GM23248 (cell line): Measurements from ENCODE around the gene PRDM7. TPM values are rescaled to one million over a fixed set of nuclear protein-coding genes. Genes with fewer than 3 reads are reported as not detected.

Source experiments
- DNase-seq: peaks from one replicate; pipeline ENCODE4 v3.0.0-alpha.2; 2015
- H2AFZ ChIP-seq: fragments of 200-600 bp; sonication (generic); 2 replicates; pipeline ENCODE4 v1.6.1; 2016; ENCODE audit warnings: antibody characterized with exemption
- H3F3A ChIP-seq: fragments of 200-600 bp; sonication (generic); 2 replicates; pipeline ENCODE4 v1.6.1; 2016; ENCODE audit warnings: mild to moderate bottlenecking, antibody characterized with exemption, mixed run types; ENCODE audit not compliant: insufficient read depth
- H3K27ac ChIP-seq: fragments of 200-600 bp; sonication (generic); 2 replicates; pipeline ENCODE4 v1.5.1; 2016; ENCODE audit warnings: mild to moderate bottlenecking
- H3K27me3 ChIP-seq: fragments of 200-600 bp; sonication (generic); replicated peaks from 2 replicates; pipeline ENCODE4 v1.6.1; 2016; ENCODE audit warnings: mild to moderate bottlenecking; ENCODE audit not compliant: insufficient read depth
- H3K36me3 ChIP-seq: fragments of 200-600 bp; sonication (generic); 2 replicates; pipeline ENCODE4 v1.6.1; 2016; ENCODE audit warnings: low read depth, mild to moderate bottlenecking
- H3K4me1 ChIP-seq: fragments of 200-600 bp; sonication (generic); 2 replicates; pipeline ENCODE4 v1.6.1; 2016; ENCODE audit warnings: mild to moderate bottlenecking; ENCODE audit not compliant: insufficient read depth
- H3K4me2 ChIP-seq: fragments of 200-600 bp; sonication (generic); one replicate; pipeline ENCODE4 v1.6.1; 2016; ENCODE audit warnings: mild to moderate bottlenecking; ENCODE audit not compliant: unreplicated experiment
- H3K4me3 ChIP-seq: fragments of 200-600 bp; sonication (generic); 2 replicates; pipeline ENCODE4 v1.5.1; 2016; ENCODE audit warnings: mild to moderate bottlenecking
- H3K79me2 ChIP-seq: fragments of 200-600 bp; sonication (generic); 2 replicates; pipeline ENCODE4 v1.6.1; 2016; ENCODE audit warnings: mild to moderate bottlenecking; ENCODE audit not compliant: insufficient read depth
- H3K9ac ChIP-seq: fragments of 200-600 bp; sonication (generic); 2 replicates; pipeline ENCODE4 v1.6.1; 2016; ENCODE audit warnings: mild to moderate bottlenecking
- H3K9me2 ChIP-seq: fragments of 200-600 bp; sonication (generic); 2 replicates; pipeline ENCODE4 v1.6.1; 2016; ENCODE audit warnings: mixed run types, mild to moderate bottlenecking, moderate library complexity; ENCODE audit not compliant: insufficient read depth
- H3K9me3 ChIP-seq: fragments of 200-600 bp; sonication (generic); one replicate; pipeline ENCODE4 v1.6.1; 2017; ENCODE audit warnings: low read depth
- H4K20me1 ChIP-seq: fragments of 200-600 bp; sonication (generic); 2 replicates; pipeline ENCODE4 v1.6.0; 2016; ENCODE audit not compliant: insufficient read depth
- EZH2 ChIP-seq: fragments of 200-600 bp; sonication (generic); IDR thresholded peaks from 2 replicates; pipeline ENCODE4 v1.6.1; 2018; ENCODE audit warnings: antibody characterized with exemption, mild to moderate bottlenecking; ENCODE audit not compliant: insufficient read depth, poor library complexity, severe bottlenecking
- EZH2phosphoT487 ChIP-seq: fragments of 200-600 bp; sonication (generic); IDR thresholded peaks from 2 replicates; pipeline ENCODE4 v1.6.1; 2018; ENCODE audit warnings: antibody characterized with exemption, moderate library complexity, mild to moderate bottlenecking, low read depth; ENCODE audit not compliant: insufficient read depth
- WGBS, 2 experiments: methylation state at CpG; one replicate each; pipeline ENCODE4 v1.1.6; 2015 to 2017; ENCODE audit warnings: low lambda C conversion rate in 2 of 2, low coverage in 1 of 2; ENCODE audit errors: missing lambda C conversion rate in 2 of 2; 5-methylcytosine and 5-hydroxymethylcytosine counted together
- in situ Hi-C: fragments of 300-500 bp; cut with MboI; formaldehyde crosslinking; loops from 2 replicates; pipeline ENCODE4 v1.15.0; 2020
- polyA plus RNA-seq: library from polyadenylated mRNA; unstranded; fragments of >200 nt; fragmentation: Nextera tagmentation; extraction: Ambion mirVana; gene quantifications from 2 replicates; pipeline ENCODE4 v1.2.1, GENCODE V29; 2016
- total RNA-seq: library from RNA; depleted of rRNA; stranded (reverse); fragments of >200 nt; shearing (Covaris generic); gene quantifications from 2 replicates; pipeline ENCODE4 v1.2.3, GENCODE V29; 2014

Gene PRDM7
- total and polyA plus RNA-seq, 2 experiments from 2014 or later = not detected

DNA sequence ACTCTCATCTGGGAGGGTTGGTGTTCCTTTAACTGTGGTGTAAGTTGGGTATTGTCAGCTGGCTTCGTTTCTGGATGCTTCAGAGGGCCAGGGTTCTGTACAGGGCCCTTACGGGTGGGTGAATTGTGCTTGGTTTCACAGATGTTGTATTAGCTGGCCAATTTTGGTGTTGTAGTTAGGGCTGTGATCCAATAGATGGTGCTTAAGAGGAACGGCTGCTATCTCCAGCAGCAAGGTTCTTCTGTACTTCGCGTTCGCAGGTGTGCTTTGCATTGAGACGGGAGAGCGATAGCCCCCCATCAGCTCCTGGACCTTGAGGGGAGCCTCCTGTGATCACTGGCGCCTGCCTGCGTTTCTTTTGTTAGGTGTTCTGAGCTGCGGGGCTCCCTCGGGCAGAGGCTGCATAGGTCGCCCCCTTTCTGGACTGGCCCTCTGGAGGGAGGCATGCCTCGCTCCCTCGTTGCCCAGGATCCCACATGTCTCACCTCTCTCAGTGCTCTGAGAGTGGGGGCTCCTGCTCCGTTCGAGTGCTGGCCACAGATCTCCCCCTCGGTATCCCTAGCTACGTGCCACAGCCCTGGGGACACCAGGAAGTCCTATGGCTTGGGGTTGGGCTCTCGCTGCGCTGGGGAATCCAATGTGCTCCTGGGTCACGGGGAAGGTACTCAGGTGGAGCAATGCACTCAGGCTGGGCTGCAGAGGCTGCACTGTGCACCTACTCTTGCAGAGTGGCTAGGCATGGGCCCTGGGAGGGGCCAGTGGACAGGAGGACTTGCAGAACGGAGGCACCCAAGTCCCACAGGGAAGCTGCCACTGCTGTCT lies 837 bp upstream of the PRDM7 start:
- in situ Hi-C loops = no loop called here
- 47 to 50% methylated on average over 21 to 22 of the region's 23 CpGs for WGBS, 2 experiments
- DNase-seq = peak; percentile 62
- no peaks in the 10 kb centered on the region for H3K9me2 ChIP-seq
- H3K4me1 ChIP-seq = no peaks in the 10 kb centered on the region
- peak overlapping the region; percentile 73 for H3K4me3 ChIP-seq
- H3F3A ChIP-seq = 0 out of 2 replicates have a peak, but pooled peaks cover under 1% of the 10 kb centered on the region
- H3K27ac ChIP-seq = no peak overlapping the region
- H3K36me3 ChIP-seq = no peaks in the 10 kb centered on the region
- no peaks in the 10 kb centered on the region for H3K9me3 ChIP-seq
- no peaks in the 10 kb centered on the region for H4K20me1 ChIP-seq
- peak overlapping the region; percentile 91 for H2AFZ ChIP-seq
- H3K79me2 ChIP-seq = no peaks in the 10 kb centered on the region
- H3K4me2 ChIP-seq = peak overlapping the region; percentile 92
- peak overlapping the region; percentile 70 for H3K9ac ChIP-seq
- 0 out of 2 replicates have a peak, but pooled peaks cover 4% of the 10 kb centered on the region for H3K27me3 ChIP-seq
- TF ChIP-seq EZH2phosphoT487 (no peak), EZH2 (no peak)

DNA sequence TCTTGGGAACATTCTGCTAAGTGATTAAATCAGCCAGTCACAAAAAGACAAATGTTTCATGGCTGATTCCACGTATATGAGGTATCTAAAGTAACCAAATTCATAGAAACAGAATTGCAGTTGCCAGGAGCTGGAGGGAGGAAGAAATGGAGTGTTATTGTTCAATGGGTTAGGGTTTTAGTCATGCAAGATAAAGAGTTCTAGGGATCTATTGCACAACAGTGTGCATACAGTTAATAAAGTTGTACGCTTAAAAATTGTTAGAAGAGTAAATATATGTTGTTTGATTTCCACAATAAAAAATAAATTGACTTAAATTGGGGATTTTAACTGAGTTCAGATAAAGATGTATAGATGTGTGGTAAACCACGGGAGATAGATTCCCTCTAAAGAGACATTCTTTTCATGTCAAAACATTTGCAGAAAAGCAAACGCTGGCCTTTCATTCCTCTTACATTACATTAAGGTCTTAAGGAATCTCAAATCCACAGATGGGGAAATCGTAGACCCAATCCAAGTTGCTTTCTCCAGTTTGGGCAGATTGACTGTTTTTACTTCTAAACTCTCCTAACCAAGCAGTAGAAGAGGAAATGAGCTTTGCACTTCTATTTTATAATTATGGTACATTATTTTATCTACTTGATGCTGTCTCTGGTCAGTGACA lies 4.6 kb downstream of the PRDM7 start:
- no peaks in the 10 kb centered on the region for H3K9me2 ChIP-seq
- H3K9ac ChIP-seq = no peak overlapping the region
- TF ChIP-seq EZH2phosphoT487 (no peak), EZH2 (no peak)
- 0 out of 2 replicates have a peak, but pooled peaks cover 4% of the 10 kb centered on the region for H3K27me3 ChIP-seq
- H2AFZ ChIP-seq = no peak overlapping the region
- H3K4me2 ChIP-seq = no peak overlapping the region
- H4K20me1 ChIP-seq = no peaks in the 10 kb centered on the region
- no peaks in the 10 kb centered on the region for H3K9me3 ChIP-seq
- DNase-seq = no peak
- H3K79me2 ChIP-seq = no peaks in the 10 kb centered on the region
- H3K36me3 ChIP-seq = no peaks in the 10 kb centered on the region
- no peak overlapping the region for H3K4me3 ChIP-seq
- no peaks in the 10 kb centered on the region for H3K4me1 ChIP-seq
- in situ Hi-C loops = no loop called here
- H3F3A ChIP-seq = peaks cover 5% of the 10 kb centered on the region; the same call in 1 of the 2 replicates
- H3K27ac ChIP-seq = no peak overlapping the region
- 36 to 41% methylated on average over 5 of the region's 5 CpGs for WGBS, 2 experiments

DNA sequence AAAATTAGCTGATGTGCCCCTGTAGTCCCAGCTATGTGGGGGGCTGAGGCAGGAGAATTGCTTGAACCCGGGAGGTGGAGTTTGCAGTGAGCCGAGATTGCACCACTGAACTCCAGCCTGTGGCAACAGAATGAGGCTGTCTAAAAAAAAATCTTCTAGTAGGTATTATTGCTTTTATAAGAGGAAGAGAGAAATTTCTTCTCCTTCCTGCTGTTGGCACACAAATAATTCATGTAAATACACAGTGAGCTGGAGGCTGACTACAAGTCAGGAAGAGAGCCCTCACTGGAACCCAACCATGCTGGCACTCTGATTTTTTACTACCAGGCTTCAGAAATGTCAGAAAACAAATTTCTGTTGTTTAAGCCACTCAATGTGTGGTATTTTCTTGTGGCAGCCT lies 6.7 kb downstream of the PRDM7 start:
- 60 to 66% methylated on average over 2 of the region's 2 CpGs for WGBS, 2 experiments
- no peaks in the 10 kb centered on the region for H3K36me3 ChIP-seq
- in situ Hi-C loops = no loop called here
- H3K79me2 ChIP-seq = no peaks in the 10 kb centered on the region
- no peak for DNase-seq
- H2AFZ ChIP-seq = no peak overlapping the region
- no peak overlapping the region for H3K4me2 ChIP-seq
- H3K27me3 ChIP-seq = peaks cover 8% of the 10 kb centered on the region; the same call in 1 of the 2 replicates
- peaks cover 5% of the 10 kb centered on the region; the same call in 1 of the 2 replicates for H3F3A ChIP-seq
- no peak overlapping the region for H3K27ac ChIP-seq
- TF ChIP-seq EZH2phosphoT487 (no peak), EZH2 (no peak)
- H3K4me3 ChIP-seq = no peak overlapping the region
- H3K9ac ChIP-seq = no peak overlapping the region
- H3K9me3 ChIP-seq = no peaks in the 10 kb centered on the region
- no peaks in the 10 kb centered on the region for H4K20me1 ChIP-seq
- H3K9me2 ChIP-seq = no peaks in the 10 kb centered on the region
- H3K4me1 ChIP-seq = no peaks in the 10 kb centered on the region

DNA sequence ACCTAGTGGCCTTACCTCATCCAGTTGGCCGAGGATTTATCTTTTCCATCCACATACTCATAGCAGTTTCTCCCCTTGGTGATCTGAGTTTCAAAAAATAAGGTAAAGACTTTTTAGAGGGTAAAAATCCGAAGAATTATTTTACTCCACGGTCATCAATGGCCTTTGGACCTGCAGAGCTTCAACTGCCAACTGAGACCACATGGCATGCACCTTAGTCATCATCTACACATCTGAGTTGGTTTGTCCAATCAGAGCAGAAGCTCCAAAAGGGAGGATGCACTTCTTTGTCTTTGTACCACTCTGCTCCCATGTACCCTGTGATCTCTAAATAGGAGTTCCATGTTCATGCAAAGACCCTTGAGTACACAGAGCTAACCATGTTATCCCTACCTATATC lies 15.7 kb downstream of the PRDM7 start:
- no peaks in the 10 kb centered on the region for H3K36me3 ChIP-seq
- peaks cover 13% of the 10 kb centered on the region for H3K4me1 ChIP-seq
- H3K9me3 ChIP-seq = no peaks in the 10 kb centered on the region
- H3K27ac ChIP-seq = no peak overlapping the region
- H3K4me2 ChIP-seq = no peak overlapping the region
- no peak overlapping the region for H3K9ac ChIP-seq
- H2AFZ ChIP-seq = no peak overlapping the region
- peaks cover 15% of the 10 kb centered on the region; the same call in 1 of the 2 replicates for H3F3A ChIP-seq
- no peaks in the 10 kb centered on the region for H3K9me2 ChIP-seq
- peaks cover 8% of the 10 kb centered on the region; the same call in 1 of the 2 replicates for H3K27me3 ChIP-seq
- 55 to 58% methylated on average over 3 of the region's 3 CpGs for WGBS, 2 experiments
- no peaks in the 10 kb centered on the region for H4K20me1 ChIP-seq
- H3K4me3 ChIP-seq = no peak overlapping the region
- in situ Hi-C loops = no loop called here
- H3K79me2 ChIP-seq = no peaks in the 10 kb centered on the region
- TF ChIP-seq EZH2phosphoT487 (no peak), EZH2 (no peak)
- DNase-seq = peak; percentile 27
